Activated naive CD8-positive, alpha-beta T cell treated with anti-CD3 and anti-CD28 coated beads, Interleukin-2, amount 50 U/mL, for 24 hours (primary cell): Measurements from ENCODE around the gene OSM.
A peak's percentile ranks its signal among the peaks of the same experiment; 100 is the strongest.

ENCODE experiments used
- ATAC-seq: fragments of 150-1000 bp; cut with Tn5 transposase; one replicate; pipeline ENCODE4 v1.10.0; 2021
- DNase-seq: peaks from one replicate; pipeline ENCODE4 v3.0.0; 2021
- H3K27ac Mint-ChIP-seq: one replicate; pipeline ENCODE4 v1.8.0; 2021; ENCODE audit warnings: mild to moderate bottlenecking, mixed read lengths
- H3K27me3 Mint-ChIP-seq: one replicate; pipeline ENCODE4 v1.8.0; 2021; ENCODE audit warnings: mixed read lengths
- H3K36me3 Mint-ChIP-seq: one replicate; pipeline ENCODE4 v1.8.0; 2021; ENCODE audit warnings: low read depth, mixed read lengths
- H3K4me1 Mint-ChIP-seq: one replicate; pipeline ENCODE4 v1.8.0; 2021; ENCODE audit warnings: mixed read lengths
- H3K4me3 Mint-ChIP-seq: one replicate; pipeline ENCODE4 v1.8.0; 2021; ENCODE audit warnings: mild to moderate bottlenecking, moderate library complexity, mixed read lengths
- H3K9me3 Mint-ChIP-seq: one replicate; pipeline ENCODE4 v1.8.0; 2021; ENCODE audit warnings: mixed read lengths

OSM gene

DNA sequence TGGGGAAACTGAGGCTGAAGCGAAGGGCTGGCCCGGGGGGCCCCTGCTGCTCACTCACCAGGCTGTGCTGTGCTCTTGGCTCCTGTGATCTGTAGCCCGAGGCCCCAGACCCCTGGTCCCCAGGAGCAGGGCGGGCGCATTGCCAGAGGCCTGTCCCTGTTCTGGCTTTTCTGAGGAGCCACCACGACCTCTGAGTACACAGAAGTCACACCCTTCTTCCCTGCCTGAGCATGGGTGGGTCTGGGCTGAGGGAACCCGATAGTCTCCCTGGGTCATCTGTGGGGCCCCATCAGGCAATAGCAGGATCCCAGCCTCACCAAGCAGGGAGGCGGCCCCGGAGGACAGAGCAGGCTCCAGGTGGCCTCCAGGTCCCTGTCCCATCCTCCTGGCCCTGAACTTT is 17.5 kb upstream of the OSM start:
- Mint-ChIP-seq H3K4me3 (no peak overlapping the region), H3K27me3 (no peaks in the 10 kb centered on the region), H3K9me3 (no peaks in the 10 kb centered on the region), H3K36me3 (no peaks in the 10 kb centered on the region), H3K4me1 (peaks cover 23% of the 10 kb centered on the region), H3K27ac (no peak overlapping the region)
- DNase-seq (no peak), ATAC-seq (no peak)

DNA sequence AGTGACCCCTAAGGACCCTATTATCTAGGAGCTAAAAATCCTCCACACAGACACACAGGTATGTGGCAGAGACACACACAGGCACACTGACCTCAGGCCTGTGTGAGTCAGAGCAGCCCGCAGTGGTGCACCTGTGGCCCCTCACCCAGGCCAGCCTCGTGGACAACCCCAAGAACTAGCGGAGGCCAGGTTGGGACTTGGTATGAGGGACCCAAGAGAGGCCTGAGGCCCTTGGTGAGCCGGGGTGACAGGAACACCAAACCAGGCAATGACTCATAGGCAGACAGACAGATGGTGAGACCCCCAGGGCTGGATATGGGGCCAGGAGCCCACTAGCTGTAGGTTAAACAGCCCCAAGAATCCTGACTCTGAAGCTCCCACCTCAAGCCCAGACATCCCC is 16.7 kb upstream of the OSM start:
- no peaks in the 10 kb centered on the region for H3K27me3 Mint-ChIP-seq
- H3K9me3 Mint-ChIP-seq, result no peaks in the 10 kb centered on the region
- H3K4me3 Mint-ChIP-seq, result no peak overlapping the region
- no peak for DNase-seq
- H3K4me1 Mint-ChIP-seq, result peaks cover 23% of the 10 kb centered on the region
- no peaks in the 10 kb centered on the region for H3K36me3 Mint-ChIP-seq
- H3K27ac Mint-ChIP-seq, result no peak overlapping the region
- ATAC-seq, result no peak

DNA sequence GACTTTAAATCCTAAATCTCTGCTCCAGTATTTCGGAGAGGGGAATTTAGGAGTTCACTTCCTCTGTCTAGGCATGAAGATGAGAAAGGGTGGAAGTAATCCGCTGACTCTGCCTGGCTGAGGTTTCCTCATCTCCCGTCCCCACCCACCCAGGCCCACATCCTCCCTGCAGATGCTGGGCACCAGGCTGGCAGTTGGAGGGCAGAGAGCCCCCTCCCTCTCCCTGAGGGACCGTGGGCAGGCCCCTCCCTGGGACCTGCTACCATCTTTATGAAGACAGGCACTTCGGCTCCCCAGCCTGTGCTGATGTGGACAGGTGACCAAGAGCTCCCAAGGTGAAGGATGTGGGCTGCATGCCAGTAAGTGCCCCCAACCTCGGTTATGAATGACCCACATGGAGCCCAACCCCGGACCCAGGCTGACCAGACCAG is 16.0 kb upstream of the OSM start:
- Mint-ChIP-seq H3K9me3 (no peaks in the 10 kb centered on the region), H3K36me3 (no peaks in the 10 kb centered on the region), H3K27ac (no peak overlapping the region), H3K27me3 (no peaks in the 10 kb centered on the region), H3K4me3 (no peak overlapping the region), H3K4me1 (peaks cover 18% of the 10 kb centered on the region)
- ATAC-seq (no peak), DNase-seq (no peak)

DNA sequence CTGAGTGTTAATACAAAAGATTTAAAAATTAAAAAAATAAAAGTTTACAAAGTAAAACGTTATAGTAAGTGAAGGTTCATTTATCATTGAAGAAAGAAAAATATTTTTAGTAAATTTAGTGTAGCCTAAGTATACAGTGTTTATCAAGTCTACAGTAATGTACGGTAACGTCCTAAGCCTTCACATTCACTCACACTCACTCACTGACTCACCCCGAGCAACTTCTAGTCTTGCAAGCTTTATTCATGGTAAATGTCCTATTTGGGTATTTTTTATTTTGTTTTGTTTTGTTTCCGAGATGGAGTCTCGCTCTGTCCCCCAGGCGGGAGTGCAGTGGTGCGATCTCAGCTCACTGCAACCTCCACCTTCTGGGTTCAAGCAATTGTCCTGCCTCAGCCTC is 13.9 kb upstream of the OSM start:
- ATAC-seq (no peak), DNase-seq (no peak)
- no peaks in the 10 kb centered on the region for H3K36me3 Mint-ChIP-seq
- H3K4me1 Mint-ChIP-seq, result peaks cover 31% of the 10 kb centered on the region
- no peaks in the 10 kb centered on the region for H3K9me3 Mint-ChIP-seq
- no peak overlapping the region for H3K27ac Mint-ChIP-seq
- no peaks in the 10 kb centered on the region for H3K27me3 Mint-ChIP-seq
- H3K4me3 Mint-ChIP-seq, result no peak overlapping the region

DNA sequence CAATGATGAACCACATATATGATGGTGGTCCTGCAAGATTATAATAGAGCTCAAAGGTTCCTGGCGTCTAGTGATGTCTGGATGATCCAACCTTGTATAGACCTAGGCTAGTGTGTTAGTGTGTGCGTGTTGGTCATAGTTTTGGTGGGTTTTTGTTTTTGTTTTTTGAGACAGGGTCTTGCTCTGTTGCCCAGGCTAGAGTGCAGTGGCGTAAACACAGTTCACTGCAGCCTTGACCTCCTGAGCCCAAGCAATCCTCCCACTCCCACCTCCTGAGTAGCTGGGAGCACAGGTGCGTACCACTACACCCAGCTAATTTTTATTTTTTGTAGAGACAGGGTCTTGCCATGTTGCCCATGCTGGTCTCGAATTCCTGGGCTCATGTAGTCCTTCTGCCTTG is 13.3 kb upstream of the OSM start:
- no peak for DNase-seq
- no peak overlapping the region for H3K27ac Mint-ChIP-seq
- no peaks in the 10 kb centered on the region for H3K27me3 Mint-ChIP-seq
- H3K4me1 Mint-ChIP-seq, result peaks cover 36% of the 10 kb centered on the region
- H3K4me3 Mint-ChIP-seq, result no peak overlapping the region
- ATAC-seq, result no peak
- no peaks in the 10 kb centered on the region for H3K9me3 Mint-ChIP-seq
- H3K36me3 Mint-ChIP-seq, result no peaks in the 10 kb centered on the region

DNA sequence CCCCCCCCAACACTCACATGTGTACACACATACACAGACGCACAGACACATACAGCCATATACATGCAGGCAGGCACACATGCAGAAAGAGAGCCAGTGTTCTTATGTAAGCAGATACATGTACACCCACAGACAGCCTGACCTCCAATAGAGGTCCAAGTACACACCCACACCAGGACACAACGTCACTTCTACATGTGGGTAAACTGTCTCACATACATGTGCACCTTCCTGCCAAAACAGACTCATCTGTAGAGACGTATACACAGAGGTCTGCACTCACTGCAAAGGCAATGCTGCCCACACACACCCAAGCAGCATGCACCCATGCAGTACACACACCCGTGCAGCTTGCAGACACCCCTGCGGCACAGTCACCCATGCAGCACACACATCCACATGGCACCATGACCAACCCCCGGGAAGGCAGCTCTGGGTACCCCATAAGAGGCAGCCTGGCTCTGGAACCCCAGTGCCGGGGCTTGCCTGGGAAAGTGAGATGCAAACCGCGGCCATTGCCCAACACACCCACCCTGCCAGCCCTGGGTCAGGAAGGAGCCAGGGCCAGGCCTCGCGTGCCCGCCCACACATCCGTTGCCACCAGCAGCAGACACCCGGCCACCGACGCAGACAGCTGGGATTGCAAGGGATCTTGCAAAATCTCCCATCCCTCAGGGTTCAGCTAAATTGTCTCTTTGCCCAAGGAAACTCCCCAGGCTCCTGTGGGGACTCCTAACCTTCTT is 12.6 kb upstream of the OSM start:
- Mint-ChIP-seq H3K4me1 (peaks cover 41% of the 10 kb centered on the region), H3K9me3 (no peaks in the 10 kb centered on the region), H3K36me3 (no peaks in the 10 kb centered on the region), H3K27ac (no peak overlapping the region), H3K27me3 (no peaks in the 10 kb centered on the region), H3K4me3 (no peak overlapping the region)
- DNase-seq (no peak), ATAC-seq (no peak)

DNA sequence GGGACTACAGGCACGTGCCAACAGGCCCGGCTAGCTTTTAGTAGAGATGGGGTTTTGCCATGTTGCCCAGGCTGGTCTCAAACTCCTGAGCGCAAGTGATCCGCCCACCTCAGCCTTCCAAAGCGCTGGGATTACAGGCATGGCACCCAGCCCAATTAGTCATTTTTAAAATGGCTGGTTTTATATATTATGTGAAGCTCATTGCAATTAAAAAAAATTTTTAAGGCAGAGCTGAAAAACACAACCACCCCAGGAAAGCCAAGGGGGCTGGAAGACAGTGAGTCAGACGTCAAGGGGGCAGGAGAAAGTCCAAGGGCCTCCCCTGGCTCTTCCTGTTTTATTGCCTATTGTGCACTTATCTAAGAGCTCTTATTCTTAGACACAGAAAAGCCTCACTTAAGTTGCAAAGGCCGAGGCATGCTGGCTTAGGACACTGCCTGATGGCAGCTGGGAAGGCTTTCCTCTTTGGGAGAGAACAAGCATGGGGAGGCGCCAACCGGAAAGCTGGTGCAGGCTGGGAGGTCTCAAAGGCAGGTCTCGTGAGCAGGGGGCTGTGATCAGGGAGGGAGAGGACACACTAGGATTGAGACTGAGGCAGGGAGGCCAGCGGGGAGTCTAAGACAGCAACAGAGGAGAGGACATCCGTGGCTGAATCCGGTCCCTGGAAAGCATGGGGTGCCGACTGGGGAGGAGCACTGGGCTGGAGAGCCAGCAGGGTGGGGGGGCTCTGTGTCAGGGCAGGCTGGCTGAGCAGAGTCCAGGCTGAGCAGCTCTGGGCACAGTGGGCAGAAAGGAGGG is 11.1 kb upstream of the OSM start:
- DNase-seq, result no peak
- Mint-ChIP-seq H3K27ac (no peak overlapping the region), H3K4me3 (no peak overlapping the region), H3K9me3 (no peaks in the 10 kb centered on the region), H3K27me3 (no peaks in the 10 kb centered on the region), H3K36me3 (no peaks in the 10 kb centered on the region), H3K4me1 (peaks cover 37% of the 10 kb centered on the region)
- ATAC-seq, result no peak

DNA sequence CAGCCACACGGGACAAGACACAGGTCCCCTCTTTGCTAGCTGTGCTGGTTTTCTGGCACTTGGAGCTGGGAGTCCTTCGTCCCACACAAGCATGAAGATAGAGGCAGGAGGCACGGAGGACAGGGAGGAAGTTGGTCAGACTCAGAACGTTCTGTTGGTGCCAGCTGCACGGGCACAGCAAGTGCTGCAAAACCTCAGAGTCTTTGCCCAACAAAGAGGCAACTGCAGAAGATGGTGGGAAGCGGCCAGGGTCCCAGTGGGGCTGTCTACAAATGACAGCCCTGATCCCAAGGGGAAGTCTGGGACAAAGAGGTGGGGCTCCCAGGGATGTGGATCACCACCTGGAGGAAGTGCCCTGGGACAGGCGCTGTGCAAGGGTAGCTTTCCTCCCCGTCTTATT is 9.4 kb upstream of the OSM start:
- ATAC-seq, result no peak
- Mint-ChIP-seq H3K27me3 (no peaks in the 10 kb centered on the region), H3K9me3 (no peaks in the 10 kb centered on the region)

DNA sequence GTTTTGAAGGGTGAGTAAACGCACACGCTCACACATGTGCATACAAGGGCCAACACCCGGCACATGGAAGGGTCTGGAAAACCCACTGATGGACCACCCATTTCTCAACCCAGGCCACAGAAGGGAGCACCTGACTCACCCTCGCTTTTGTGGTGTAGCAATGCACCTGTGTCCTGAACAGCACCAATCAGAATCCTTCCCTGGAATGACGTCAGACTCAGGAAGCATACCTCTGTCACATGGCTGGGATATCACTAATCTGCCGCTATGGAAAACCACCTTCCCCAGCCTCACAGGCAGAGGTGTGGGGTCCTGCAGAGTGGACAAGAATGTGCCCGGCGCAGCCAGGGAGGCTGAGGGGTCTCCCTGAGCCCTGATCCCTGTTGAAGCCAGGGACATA is 9.0 kb upstream of the OSM start:
- H3K4me1 Mint-ChIP-seq, result peaks cover 40% of the 10 kb centered on the region
- H3K9me3 Mint-ChIP-seq, result no peaks in the 10 kb centered on the region
- ATAC-seq, result peak; percentile 42
- no peak overlapping the region for H3K4me3 Mint-ChIP-seq
- peak overlapping the region; percentile 30 for H3K27ac Mint-ChIP-seq
- H3K27me3 Mint-ChIP-seq, result no peaks in the 10 kb centered on the region
- H3K36me3 Mint-ChIP-seq, result peaks cover 5% of the 10 kb centered on the region
- DNase-seq, result no peak

More for the DNA sequence above, 9.4 kb upstream of the OSM start:
- DNase-seq, result no peak
- no peak overlapping the region for H3K4me3 Mint-ChIP-seq
- peaks cover 40% of the 10 kb centered on the region for H3K4me1 Mint-ChIP-seq
- H3K36me3 Mint-ChIP-seq, result peaks cover 4% of the 10 kb centered on the region
- peak overlapping the region; percentile 41 for H3K27ac Mint-ChIP-seq

DNA sequence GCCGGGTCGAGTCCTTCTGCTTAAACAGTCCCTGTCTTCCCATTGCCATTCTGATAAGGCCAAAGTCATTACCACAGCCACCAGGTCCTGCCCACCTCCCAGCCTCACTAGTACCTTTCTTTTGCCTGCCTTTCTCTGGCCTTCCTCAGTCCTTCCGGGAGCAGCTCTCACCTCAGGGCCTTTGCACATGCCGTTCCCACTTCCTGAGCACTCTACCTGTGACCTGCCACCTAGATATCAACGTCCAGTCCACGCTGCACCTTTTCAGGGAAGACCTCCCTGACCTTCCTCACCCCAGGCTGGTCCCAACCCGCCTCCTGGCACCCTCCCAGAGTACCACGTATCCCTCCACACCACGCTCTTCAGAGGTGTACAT is 7.8 kb upstream of the OSM start:
- Mint-ChIP-seq H3K27ac (peak overlapping the region; percentile 7), H3K9me3 (no peaks in the 10 kb centered on the region), H3K4me3 (no peak overlapping the region), H3K27me3 (no peaks in the 10 kb centered on the region), H3K4me1 (peaks cover 35% of the 10 kb centered on the region), H3K36me3 (peaks cover 10% of the 10 kb centered on the region)
- ATAC-seq, result no peak
- no peak for DNase-seq

DNA sequence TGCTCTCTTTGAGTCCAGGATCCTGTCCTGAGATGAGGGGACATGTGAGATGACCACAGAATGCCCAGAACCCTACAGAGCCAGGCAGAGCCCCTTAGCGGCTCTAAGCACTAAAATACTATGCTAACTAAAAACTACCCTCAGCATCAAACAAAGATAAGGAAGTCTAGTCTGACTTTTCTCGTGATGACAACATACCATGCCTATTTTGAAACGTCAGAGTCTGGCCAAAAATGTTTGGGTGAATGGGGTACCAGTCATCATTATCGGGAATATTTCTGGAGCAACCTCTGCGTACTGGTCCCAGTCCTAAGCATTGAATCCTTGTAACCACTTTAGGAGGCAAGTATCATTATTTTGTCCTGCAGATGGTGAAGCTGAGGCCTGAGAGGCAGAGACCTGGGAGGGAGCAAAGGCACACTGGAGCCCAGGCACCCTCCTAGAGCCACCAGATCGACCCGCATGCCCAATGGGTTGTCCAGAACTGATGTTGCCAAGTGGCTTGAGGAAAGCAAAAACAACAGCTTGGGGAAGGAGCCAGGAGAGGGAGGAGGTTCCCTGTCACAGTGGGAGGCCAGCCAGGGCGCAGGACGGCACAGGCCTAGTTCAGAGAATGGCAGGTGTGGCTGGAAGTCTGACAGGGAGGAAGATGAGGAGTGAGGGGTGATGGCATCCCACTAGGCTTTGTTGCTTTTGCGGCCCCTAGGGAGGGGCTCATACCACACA is 7.2 kb upstream of the OSM start:
- no peaks in the 10 kb centered on the region for H3K9me3 Mint-ChIP-seq
- peaks cover 31% of the 10 kb centered on the region for H3K4me1 Mint-ChIP-seq
- no peak overlapping the region for H3K27ac Mint-ChIP-seq
- no peaks in the 10 kb centered on the region for H3K27me3 Mint-ChIP-seq
- no peak for ATAC-seq
- no peak for DNase-seq
- no peak overlapping the region for H3K4me3 Mint-ChIP-seq
- peaks cover 10% of the 10 kb centered on the region for H3K36me3 Mint-ChIP-seq

DNA sequence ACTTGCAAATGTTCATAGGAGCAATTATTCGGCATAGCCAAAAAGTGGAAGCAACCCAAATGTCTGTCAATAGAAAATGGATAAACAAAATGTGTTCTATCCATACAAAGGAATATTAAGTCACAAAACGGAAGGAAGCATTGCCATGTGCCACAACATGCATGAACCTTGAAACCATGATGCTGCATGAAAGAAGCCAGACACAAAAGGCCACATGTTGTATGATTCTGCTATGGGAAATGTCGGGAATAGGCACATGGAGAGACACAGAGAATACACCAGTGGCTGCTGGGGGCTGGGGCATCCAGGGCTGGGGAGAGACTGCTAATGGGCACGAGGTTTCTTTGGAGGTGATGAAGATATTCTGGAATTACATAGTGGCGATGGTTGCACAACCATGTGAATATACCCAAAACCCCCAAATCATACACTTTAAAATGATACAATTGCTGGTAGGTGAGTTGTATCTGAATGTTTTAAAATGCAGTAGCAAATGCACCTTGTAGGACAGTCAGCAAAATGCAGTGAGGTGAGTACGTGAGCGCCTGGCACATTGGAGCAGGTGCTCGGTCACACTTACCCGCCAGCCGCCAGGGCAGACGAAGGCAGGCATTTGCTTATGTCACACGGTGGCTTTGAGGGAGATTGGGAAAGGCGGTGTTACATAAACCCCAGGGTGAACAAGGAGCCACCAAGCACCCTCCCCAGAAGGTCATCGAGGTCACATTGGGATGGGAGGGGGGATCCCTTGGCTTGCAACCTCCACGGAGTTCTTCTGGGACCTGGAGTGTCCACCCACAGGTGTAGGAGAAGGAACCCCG is 6.3 kb upstream of the OSM start:
- DNase-seq (no peak), ATAC-seq (no peak)
- no peak overlapping the region for H3K4me3 Mint-ChIP-seq
- H3K36me3 Mint-ChIP-seq, result peaks cover 14% of the 10 kb centered on the region
- no peaks in the 10 kb centered on the region for H3K27me3 Mint-ChIP-seq
- peaks cover 37% of the 10 kb centered on the region for H3K4me1 Mint-ChIP-seq
- H3K9me3 Mint-ChIP-seq, result no peaks in the 10 kb centered on the region
- H3K27ac Mint-ChIP-seq, result no peak overlapping the region

DNA sequence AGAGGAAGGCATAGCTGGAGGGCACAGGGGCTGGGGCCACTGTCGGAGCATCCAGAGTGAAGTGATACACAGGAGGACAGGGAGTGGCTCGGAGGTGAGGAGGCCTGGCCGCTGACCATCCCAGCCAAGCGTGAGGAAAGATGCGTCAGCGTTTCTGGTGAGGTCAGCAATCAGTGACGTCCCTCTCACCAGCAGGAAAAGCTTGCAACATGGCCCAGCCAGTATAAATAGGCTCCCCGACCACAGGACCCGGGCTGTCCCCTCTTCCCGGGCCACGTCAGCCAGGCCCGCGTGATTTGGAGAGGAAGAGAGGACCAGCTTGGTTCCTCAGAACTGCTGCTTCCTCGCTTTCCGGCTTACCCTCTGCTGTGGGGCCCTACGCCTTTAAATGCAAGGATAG is 4.2 kb upstream of the OSM start:
- Mint-ChIP-seq H3K9me3 (no peaks in the 10 kb centered on the region), H3K36me3 (peaks cover 19% of the 10 kb centered on the region), H3K27ac (no peak overlapping the region), H3K4me1 (peaks cover 39% of the 10 kb centered on the region), H3K4me3 (no peak overlapping the region), H3K27me3 (no peaks in the 10 kb centered on the region)
- ATAC-seq (no peak), DNase-seq (no peak)

DNA sequence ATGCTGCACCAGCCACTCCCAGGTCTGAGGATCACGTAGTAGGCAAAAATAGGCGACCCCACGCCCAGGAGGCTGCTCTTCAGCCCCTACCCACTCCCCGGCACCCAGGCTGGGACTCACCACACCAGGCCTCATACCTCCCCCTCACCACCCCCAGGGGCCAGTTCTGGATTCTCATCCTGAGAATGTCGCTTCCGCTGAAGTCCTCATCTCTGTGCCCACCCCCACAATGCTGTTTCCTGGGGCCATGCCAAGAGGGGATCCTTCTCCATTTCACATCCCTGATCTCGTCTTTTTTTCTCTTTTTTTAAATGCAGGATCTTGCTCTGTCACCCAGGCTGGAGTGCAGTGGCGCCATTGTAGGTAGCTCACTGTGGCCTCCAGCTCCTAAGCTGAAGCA is 1.7 kb upstream of the OSM start:
- no peaks in the 10 kb centered on the region for H3K27me3 Mint-ChIP-seq
- H3K9me3 Mint-ChIP-seq, result no peaks in the 10 kb centered on the region
- peak overlapping the region; percentile 96 for H3K4me3 Mint-ChIP-seq
- ATAC-seq, result no peak
- peaks cover 31% of the 10 kb centered on the region for H3K36me3 Mint-ChIP-seq
- H3K27ac Mint-ChIP-seq, result peak overlapping the region; percentile 86
- peaks cover 39% of the 10 kb centered on the region for H3K4me1 Mint-ChIP-seq
- DNase-seq, result no peak
